Stimulated activated CD4-positive, alpha-beta T cell treated with anti-CD3 and anti-CD28 coated beads, Interleukin-1b, Interleukin-23, amount 100 ng/mL, for 4 hours (primary cell): Measurements from ENCODE around the gene RFNG.

Experiments used
- DNase-seq, 2 donors: peaks; one replicate each; pipeline ENCODE4 v3.0.0-alpha.2; 2020; ENCODE audit warnings: low read depth in 2 of 2

RFNG gene

DNA sequence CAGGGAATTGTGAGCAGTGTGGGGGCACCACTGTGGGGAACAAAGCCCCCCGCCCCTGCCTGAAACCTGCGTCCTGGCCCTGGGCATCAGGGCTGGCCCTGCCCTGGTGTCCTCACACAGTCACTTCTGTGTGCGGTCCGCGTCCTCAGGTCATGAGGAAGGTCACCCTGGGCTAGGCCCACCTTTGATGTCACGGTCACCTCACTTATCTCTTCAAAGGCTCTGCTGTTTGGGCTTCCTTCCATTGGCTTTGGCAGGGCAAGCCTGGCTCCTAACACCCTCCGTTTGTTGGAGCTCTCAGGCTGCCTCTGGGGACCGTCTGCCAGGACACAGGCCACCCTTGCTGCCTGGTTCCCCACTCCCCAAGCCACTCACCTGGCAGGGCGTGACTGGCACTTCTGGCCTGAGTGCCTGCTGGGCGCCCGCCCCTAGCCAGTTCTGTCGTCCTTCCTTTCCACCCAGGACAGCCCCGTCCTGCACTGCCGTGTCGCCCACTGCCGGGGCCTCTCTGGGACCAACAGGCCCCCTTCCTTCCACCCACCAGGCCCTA lies 37.8 kb downstream of the RFNG start:
- no peak for DNase-seq

- DNase-seq, result no peak
Measured at GRCh38 chr17:82013341-82013740, 38.3 kb downstream of the RFNG start.

- no peak for DNase-seq
Measured at GRCh38 chr17:82012640-82013295, 38.8 kb downstream of the RFNG start.

DNA sequence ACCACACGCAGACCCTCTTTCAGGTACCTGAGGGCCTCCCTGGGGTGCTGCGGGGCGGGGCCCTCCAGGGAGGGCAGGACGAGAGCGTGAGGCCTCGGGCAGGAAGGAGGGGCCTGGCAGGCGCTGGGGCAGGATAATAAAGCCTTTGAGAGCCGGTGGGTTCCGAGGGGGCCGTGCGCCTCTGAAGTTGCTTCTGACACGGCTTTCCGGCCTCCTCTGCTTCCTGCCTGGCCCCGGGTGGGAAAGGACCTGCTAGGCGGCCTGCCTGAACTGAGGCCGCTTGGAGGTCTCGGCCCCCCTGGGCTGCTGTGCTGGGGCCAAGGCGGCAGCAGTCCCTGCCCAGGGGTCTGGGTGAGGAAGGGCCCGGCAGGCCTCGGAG lies 39.4 kb downstream of the RFNG start:
- no peak for DNase-seq

DNA sequence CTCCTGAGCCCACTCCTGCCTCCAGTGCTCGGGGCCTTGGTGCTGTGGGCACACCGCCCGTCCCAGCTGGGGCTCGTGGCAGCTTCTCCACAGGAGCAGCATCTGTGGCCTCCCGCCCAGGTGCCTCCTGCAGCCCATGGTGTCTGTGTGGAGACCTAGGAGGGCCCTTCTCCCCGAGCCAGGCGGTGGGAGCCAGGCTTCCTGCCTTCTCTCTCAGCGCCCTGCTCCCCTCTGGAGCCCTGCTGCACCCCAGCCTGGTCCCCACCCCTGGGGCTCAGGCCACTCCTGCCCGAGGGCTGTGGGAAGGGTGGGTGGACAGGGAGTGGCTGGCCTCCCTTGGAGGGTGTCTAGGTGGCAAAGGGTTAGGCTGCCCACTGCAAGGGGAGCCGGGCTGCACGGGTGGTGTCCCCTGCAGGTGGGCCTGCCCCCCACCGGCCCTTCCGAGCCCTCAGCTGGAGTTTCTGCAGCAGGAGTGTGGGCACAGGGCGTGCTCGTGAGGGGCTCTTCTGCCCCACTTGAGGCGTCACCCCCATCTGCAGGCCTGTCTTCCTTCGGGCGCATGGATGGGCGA lies 39.9 kb downstream of the RFNG start:
- no peak for DNase-seq

DNA sequence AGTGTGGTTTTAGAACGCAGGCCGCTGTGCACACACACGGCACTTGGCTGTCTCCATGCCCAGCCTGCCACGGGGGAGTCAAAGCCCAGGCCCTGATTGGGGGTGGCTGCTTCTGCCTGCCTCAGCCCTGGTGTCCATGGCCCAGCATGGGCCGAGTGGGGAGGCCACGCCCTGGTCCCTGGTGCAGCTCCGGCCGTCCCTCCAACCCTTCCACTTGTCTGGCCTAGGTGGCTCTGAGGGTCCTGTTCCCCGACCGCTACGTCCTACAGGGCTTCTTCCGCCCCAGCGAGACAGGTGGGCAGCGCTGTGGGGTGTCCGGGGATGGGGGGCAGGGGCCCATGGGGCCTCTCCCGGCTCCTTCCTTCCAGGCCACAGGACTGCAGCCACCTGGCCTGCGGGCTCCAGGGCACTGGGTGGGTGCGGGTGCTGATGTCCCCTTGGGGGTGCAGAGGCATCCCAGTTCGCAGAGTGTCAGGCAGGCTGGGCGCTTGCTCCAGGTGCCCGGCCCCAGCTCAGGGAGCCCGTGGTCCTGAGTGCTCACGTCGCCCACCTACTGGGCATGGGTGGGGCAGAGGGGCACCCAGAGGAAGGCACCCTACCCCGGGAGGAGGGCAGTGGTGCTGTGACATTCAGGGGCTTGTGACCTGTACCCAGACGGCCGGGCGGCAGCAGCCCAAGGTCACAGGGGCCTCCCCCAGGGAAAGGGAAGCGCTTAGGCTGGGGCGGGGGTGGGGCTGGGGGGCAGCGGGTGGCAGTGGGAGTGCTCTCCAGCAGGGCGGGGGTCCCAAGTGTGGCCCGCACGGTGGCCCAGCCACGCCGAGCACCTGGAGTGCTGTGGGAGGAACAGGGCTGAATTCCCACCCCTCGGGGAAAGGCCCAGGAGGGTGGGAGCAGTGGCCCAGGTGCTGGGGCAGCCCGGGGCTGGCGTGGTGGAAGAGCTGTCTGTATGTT lies 40.8 kb downstream of the RFNG start:
- DNase-seq, result no peak

GRCh38 chr17:82009413-82009812 lies 42.2 kb downstream of the RFNG start:
- no peak for DNase-seq

DNA sequence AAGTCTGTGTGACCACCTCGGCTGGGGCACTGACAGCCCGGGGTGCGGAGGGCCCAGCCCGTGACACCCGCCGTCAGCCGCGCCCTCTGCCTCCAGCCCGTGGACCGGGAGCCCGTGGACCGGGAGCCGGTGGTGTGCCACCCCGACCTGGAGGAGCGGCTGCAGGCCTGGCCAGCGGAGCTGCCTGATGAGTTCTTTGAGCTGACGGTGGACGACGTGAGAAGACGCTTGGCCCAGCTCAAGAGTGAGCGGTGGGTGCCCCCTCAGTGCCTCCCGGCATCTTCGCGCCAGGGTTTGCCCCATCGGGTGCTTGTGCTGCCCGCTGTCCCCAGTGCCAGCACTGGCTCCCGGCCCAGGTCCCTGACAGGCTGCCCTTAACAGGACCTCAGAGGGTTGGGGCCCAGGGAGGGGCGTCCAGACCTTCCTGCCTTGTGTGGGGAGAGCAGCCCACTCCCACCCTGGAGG lies 42.6 kb downstream of the RFNG start:
- DNase-seq, result no peak

GRCh38 chr17:82008258-82008940 lies 43.2 kb downstream of the RFNG start:
- DNase-seq, result no peak

GRCh38 chr17:82007495-82008257 lies 43.9 kb downstream of the RFNG start:
- DNase-seq, result no peak

GRCh38 chr17:82007228-82007494 lies 44.5 kb downstream of the RFNG start:
- no peak for DNase-seq

DNA sequence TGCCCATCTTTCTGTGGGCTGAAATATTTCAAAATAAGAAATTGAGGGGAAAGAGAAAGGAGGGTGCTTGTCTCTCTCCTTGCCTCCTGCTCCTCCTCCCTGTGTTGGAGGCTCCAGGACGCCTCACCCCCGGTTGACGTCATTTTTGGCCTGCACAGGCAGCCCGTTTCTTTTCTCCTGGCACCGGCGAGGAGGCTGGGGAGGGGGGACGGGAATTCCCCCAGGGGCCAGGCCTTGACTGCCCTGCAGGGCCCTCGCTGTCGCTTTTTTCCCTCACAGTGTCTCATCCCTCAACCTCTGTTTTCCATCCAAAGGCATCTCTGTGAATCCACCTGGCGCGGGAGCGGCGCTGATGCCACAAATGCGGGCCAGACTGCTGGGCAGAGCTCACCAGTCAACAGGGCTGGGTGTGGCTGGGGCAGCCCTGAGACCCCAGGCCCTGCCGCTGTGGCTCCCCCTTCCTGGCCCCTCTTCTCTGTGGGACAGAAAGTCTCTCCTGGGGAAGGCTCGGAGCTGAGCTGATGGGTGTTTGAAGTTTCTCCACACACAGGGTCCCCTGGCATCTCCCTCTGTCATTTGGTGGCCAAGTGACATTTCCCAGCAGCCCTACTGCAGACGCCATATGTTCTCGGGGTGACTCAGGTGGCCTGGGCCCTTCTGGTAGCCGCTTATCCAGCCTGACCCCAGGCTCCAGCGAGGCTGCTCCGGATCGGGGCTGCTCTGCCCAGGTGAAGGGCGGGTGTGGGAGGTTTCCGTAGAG lies 45.0 kb downstream of the RFNG start:
- DNase-seq, result no peak

DNA sequence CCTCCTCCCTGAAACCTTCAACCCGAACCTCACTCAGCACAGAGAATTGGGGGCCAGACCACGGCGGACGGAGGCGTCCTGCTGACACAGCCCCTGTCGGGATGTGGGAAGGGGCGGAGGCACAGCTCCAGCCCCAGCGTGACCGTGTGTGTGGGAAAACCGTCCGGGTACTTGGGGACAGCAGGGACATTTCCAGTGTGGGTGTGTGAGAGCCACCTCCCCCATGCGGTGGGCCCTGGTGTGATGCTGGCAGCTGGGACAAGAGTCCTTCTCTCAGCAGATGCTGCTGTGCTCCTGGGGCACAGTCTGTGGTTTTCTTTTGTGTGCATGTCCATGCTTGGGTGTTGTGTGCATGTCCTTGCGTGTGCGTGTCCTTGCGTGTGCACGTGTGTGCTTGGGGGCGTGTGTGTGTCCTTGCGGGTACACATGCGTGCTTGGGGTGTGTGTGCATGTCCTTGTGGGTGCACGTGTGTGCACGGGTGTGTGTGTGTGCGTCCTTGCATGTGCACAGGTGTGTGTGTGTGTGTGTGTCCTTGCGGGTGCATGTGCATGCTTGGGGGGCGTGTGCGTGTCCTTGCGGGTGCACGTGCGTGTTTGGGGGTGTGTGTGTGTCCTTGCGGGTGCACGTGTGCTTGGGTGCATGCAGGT lies 45.8 kb downstream of the RFNG start:
- DNase-seq, result no peak

DNA sequence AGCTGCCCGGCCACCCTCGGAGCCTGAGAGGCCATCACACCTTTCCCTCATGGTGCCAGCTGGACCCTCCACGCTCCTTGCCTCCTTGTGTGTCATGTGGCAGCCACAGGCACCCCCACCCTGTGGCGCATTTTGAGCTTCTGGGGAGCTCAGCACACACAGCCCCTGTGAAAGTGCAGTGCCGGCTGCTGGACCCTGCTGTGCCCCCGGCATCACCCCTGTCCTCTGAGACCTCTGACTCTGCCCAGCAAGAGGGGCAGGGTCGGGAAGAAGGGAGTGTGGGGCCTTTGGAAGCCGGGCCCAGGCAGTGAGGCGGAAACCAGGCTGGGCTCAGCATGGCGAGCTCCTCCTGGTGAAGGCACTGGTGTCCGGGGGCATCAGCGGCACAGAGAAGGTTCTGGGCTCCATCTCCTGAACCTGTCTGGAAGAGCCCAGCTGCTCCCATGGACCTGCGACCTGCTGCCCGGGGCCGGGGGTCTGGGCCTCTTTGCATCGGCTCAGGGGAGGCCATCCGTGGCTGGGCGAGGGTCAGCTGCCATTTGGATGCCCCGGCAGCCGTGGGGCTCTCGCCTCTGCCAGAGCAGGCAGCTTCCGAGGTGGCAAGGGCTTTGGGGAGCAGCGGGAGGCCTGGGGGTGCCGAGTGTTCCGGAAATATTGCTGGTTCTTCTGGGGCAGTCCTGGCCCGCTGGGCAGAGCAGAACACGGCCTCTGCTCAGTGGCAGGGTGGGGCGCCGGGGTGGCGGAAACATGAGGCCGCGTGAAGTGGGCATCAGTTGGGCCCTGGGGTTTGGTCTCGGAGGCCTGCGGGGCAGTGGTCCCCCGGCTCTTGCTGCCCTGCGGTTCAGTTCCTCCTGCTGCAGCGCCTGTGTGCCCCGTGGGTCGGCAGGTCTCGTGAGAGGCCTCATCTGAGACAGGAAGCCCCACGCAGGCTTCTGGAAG lies 46.8 kb downstream of the RFNG start:
- DNase-seq, result no peak

GRCh38 chr17:82003411-82004381 lies 47.9 kb downstream of the RFNG start:
- peak in 1 of 2 donors; percentile 11 for DNase-seq

- DNase-seq, result no peak
Measured at GRCh38 chr17:82001571-82002056, 50.0 kb downstream of the RFNG start.

DNA sequence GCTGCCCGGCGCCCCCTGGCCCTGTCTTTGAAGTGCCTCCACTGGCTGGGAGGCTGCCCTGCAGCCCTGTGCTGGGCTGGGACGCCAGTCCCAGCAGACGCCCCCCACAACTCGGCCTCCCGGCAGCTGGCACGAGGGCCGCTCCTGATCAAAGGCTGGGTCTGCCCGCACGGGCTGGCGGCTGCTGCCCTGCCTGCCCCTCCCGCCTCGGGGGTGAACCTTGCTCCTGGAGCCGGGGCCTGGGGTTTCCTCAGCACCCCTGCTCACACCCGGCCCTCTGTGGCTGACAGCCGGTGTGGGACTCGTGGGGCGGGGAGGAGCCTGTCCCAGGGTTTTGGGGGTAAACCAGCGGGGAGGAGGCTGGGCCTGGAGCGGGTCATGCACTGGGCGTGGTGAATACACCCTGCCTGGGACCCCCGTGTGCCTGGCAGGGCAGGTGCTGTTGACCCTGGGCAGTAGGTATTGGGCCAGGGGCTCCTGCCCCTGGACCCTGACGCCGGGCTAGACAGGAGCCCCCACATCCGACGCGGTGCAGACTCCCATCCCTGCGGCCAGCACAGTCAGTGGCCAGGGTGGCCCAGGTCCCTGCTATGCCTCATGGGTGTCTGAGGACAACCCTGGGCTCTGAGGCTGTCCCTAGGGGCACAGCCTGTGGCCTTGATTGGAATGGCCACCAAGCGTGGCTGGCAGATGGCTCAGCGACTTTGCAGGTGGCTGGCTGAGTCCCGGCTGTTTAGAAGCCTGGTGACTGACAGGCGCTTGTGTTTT lies 50.6 kb downstream of the RFNG start:
- DNase-seq, result no peak
